Activated CD8-positive, alpha-beta T cell treated with anti-CD3 and anti-CD28 coated beads, Interleukin-2, amount 10 ng/mL, durations not matched to agents 7 days and 5 days (primary cell): Measurements from ENCODE around the gene ANKMY2. TPM values are rescaled to one million over a fixed set of nuclear protein-coding genes. Genes with fewer than 3 reads are reported as not detected.

Experiments used
- ATAC-seq: fragments of 150-1000 bp; cut with Tn5 transposase; one replicate; pipeline ENCODE4 v1.10.0; 2021; ENCODE audit warnings: moderate library complexity
- CTCF ChIA-PET: fragments of 350-600 bp; sonication (Branson Sonifier 250); formaldehyde crosslinking; loops from one replicate; lab custom pipeline; 2021; ENCODE audit warnings: antibody characterized with exemption; lab: Charles Lee
- POLR2A ChIA-PET: fragments of 350-600 bp; sonication (Branson Sonifier 250); formaldehyde crosslinking; loops from one replicate; lab custom pipeline; 2021; ENCODE audit warnings: antibody characterized with exemption; lab: Charles Lee
- DNase-seq: peaks from one replicate; pipeline ENCODE4 v3.0.0-alpha.2; 2020
- H3K27ac Mint-ChIP-seq: one replicate; pipeline ENCODE4 v1.8.0; 2021; ENCODE audit warnings: mild to moderate bottlenecking, mixed read lengths
- H3K27me3 Mint-ChIP-seq: one replicate; pipeline ENCODE4 v1.8.0; 2021; ENCODE audit warnings: low read depth, mixed read lengths
- H3K36me3 Mint-ChIP-seq: one replicate; pipeline ENCODE4 v1.8.0; 2021; ENCODE audit warnings: low read depth, mixed read lengths
- H3K4me1 Mint-ChIP-seq: one replicate; pipeline ENCODE4 v1.8.0; 2021; ENCODE audit warnings: low read depth, mixed read lengths
- H3K4me3 Mint-ChIP-seq: one replicate; pipeline ENCODE4 v1.8.0; 2021; ENCODE audit warnings: mild to moderate bottlenecking, mixed read lengths
- H3K9me3 Mint-ChIP-seq: one replicate; pipeline ENCODE4 v1.8.0; 2022; ENCODE audit warnings: mixed read lengths; ENCODE audit not compliant: insufficient read depth
- total RNA-seq, 2 experiments: library from RNA; stranded (reverse); gene quantifications; one replicate each; pipeline ENCODE4 v1.2.3, GENCODE V29; 2021

Gene ANKMY2
- total RNA-seq, 2 experiments from 2014 or later: 14.3 to 14.5 TPM

DNA sequence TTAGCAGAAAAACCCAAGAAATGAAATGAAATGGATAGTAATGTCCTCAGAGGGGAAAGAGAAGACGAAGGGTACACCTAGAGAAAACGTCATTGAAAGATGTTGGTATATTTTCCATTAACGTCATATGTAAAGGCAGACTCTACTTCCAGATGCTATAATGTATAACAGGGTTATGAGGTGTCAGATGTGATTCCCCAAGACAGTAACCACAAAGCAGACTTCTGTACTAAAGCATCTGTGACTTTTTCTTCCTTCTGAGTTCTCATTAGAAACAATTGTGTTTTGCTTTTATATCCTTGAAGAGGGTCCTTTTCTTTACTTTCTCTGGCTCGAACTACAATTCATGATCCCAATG, 81.6 kb downstream of the ANKMY2 start:
- H3K27me3 Mint-ChIP-seq: peaks cover 3% of the 10 kb centered on the region
- no peaks in the 10 kb centered on the region for H3K36me3 Mint-ChIP-seq
- peaks cover 21% of the 10 kb centered on the region for H3K4me1 Mint-ChIP-seq
- no peak for DNase-seq
- H3K9me3 Mint-ChIP-seq: no peaks in the 10 kb centered on the region
- ChIA-PET CTCF (interaction anchor here (0.7 to 3.5 kb wide), 31 partner anchors 7 to 492 kb away, joined by 3 to 83 read pairs (median 5); partner anchors contain the start of genes ANKMY2, CRPPA and SOSTDC1), POLR2A (interaction anchor here (0.7 to 1.2 kb wide), 3 partner anchors 11 to 144 kb away, joined by 3 to 4 read pairs (median 3); no protein-coding TSS in a partner anchor)
- H3K4me3 Mint-ChIP-seq: no peak overlapping the region
- peak; percentile 36 for ATAC-seq
- H3K27ac Mint-ChIP-seq: peak overlapping the region; percentile 3

DNA sequence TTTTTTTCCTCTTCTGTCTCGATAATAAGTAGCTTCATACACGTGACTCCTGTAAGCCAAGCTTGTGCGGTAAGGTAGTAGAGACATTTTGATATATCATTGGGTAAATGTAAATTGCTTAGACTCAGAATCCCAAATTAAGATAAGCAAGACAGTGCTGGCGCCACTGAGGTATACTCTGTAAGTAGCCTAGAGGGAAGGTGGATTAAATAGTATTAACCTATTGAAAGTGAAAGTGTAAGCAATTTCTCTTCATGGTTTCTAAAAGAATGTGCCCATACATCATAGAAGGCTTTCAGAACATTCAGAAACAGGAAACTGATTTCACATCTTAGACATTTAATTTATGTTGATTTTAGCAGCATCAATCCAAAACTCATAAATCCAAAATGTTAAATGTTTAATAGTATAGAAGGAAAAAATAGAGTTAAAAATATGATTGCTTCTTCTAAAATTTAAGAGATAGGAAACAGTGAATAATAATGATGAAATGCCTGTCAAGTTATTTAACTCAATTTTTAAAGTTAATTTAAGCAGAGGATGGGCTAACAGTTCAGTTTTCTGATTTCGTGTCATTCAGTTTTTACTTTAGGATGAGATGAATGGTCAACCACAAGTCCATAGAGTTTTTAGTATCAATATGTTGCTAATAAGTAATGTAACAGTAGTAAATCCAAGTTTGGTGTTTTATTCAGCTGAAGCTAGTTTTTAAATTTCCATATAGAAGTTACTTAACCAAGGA, 82.1 kb downstream of the ANKMY2 start:
- Mint-ChIP-seq H3K4me3 (peak overlapping the region; percentile 58), H3K27ac (peak overlapping the region; percentile 66), H3K36me3 (no peaks in the 10 kb centered on the region), H3K27me3 (peaks cover under 1% of the 10 kb centered on the region), H3K9me3 (no peaks in the 10 kb centered on the region), H3K4me1 (peaks cover 21% of the 10 kb centered on the region)
- DNase-seq: no peak
- ChIA-PET CTCF (interaction anchor here (0.7 to 2.8 kb wide), 8 partner anchors 10 to 492 kb away, joined by 3 to 32 read pairs (median 8); no protein-coding TSS in a partner anchor), POLR2A (interaction anchor here (0.7 to 1.2 kb wide), 2 partner anchors 11 to 143 kb away, joined by 3 to 4 read pairs; no protein-coding TSS in a partner anchor)
- peak; percentile 90 for ATAC-seq

DNA sequence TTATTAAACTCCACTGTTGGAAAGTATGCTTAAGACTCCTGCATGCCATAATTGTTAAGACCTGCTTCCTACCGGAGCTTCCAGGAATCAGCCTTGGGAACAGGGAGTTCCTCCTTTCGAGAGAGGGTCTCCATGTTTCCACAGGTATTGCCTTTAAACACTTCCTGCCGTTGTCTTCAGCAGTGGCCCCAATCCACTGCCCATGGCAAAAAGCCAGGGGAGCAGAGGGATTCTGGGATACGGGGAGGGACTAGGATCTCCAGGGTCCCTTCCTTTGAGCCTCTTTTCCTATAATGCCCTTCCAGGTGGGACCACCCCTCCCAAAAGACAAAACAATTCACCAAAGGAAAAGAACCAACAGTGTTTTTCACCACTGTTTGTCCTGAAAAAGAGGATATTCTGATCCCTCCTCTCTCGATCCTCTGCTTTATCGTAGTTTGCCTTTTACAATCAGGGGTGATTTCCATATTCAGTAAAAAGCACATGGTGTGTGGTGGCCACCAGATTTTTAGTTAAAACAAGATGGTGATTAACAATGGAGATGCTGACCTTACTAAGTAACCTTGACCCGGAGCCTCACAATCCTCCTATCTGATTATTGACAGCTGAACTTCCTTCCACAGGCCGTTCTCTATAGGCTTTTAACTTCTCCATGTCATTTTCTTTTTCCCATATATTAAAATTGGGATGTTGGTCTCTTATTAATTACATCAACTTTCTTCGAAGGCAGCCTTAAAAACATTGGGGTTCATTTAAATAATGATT, 82.9 kb downstream of the ANKMY2 start:
- DNase-seq (no peak), ATAC-seq (no peak)
- no peaks in the 10 kb centered on the region for H3K9me3 Mint-ChIP-seq
- H3K27ac Mint-ChIP-seq: no peak overlapping the region
- ChIA-PET POLR2A (interaction anchor here (1.2 kb wide), 1 partner anchor 142 kb away, joined by 4 read pairs; no protein-coding TSS in a partner anchor), CTCF (interaction anchor here (1.2 to 2.7 kb wide), 4 partner anchors 35 to 484 kb away, joined by 3 to 32 read pairs (median 11); no protein-coding TSS in a partner anchor)
- peaks cover 21% of the 10 kb centered on the region for H3K4me1 Mint-ChIP-seq
- H3K27me3 Mint-ChIP-seq: no peaks in the 10 kb centered on the region
- no peak overlapping the region for H3K4me3 Mint-ChIP-seq
- no peaks in the 10 kb centered on the region for H3K36me3 Mint-ChIP-seq

DNA sequence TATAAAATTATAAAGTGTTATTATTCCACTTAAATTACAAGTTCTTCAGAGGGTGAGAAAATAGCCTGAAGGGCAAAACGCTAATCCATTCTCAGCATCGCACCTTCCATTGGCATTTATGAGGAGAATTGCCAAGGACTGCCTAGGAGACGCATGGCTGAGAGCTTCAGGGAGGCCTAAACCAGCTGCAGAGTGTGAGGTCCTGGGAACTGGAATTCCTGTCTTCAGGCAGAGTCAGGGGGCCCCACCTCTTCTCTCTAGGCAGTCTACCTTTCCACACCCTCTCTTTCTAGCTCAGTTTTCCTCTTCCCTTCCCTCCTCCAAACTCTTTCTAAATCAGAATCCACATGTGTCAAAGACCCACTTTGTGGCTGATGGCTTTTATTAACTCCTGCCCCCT, 83.6 kb downstream of the ANKMY2 start:
- Mint-ChIP-seq H3K36me3 (no peaks in the 10 kb centered on the region), H3K27ac (no peak overlapping the region), H3K27me3 (no peaks in the 10 kb centered on the region), H3K4me3 (no peak overlapping the region), H3K4me1 (peaks cover 21% of the 10 kb centered on the region), H3K9me3 (no peaks in the 10 kb centered on the region)
- ATAC-seq: no peak
- POLR2A ChIA-PET: no interaction called here
- CTCF ChIA-PET: interaction anchor here (1.9 kb wide), 1 partner anchor 129 kb away, joined by 9 read pairs; no protein-coding TSS in a partner anchor
- DNase-seq: no peak

DNA sequence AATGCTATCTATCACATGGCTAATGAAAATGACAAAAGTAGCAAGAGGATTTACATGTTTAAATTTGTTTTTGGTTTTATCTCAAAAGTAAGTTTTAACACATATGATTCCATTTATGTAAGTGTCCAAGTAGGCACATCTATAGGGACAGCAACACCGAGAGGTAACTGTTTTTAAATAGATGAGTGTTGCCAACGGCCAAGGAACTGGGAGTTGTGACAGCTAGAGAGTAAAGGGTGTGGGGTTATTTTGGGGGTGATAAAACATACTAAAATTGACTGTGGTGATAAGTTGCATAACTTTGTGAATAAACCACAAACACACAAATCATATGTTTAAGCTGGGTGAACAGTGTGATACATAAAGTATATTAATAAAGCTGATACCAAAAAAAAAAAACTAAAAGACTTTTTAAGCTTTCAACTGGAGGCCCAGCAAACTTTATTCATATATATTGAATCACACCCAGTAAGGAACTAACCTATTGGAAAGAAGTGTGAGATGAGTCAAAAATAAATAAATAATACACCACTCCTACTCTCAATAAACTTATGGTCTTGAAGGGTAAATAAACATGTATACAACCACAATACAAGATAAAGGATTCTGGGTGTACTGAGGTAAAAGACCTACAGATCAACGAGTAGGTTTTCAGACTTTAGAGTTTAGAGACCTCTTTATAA, 85.9 kb downstream of the ANKMY2 start:
- H3K4me3 Mint-ChIP-seq: no peak overlapping the region
- ChIA-PET POLR2A (no interaction called here), CTCF (no interaction called here)
- peaks cover 17% of the 10 kb centered on the region for H3K4me1 Mint-ChIP-seq
- no peak for ATAC-seq
- H3K36me3 Mint-ChIP-seq: no peaks in the 10 kb centered on the region
- H3K27ac Mint-ChIP-seq: no peak overlapping the region
- no peaks in the 10 kb centered on the region for H3K9me3 Mint-ChIP-seq
- no peak for DNase-seq
- H3K27me3 Mint-ChIP-seq: no peaks in the 10 kb centered on the region

DNA sequence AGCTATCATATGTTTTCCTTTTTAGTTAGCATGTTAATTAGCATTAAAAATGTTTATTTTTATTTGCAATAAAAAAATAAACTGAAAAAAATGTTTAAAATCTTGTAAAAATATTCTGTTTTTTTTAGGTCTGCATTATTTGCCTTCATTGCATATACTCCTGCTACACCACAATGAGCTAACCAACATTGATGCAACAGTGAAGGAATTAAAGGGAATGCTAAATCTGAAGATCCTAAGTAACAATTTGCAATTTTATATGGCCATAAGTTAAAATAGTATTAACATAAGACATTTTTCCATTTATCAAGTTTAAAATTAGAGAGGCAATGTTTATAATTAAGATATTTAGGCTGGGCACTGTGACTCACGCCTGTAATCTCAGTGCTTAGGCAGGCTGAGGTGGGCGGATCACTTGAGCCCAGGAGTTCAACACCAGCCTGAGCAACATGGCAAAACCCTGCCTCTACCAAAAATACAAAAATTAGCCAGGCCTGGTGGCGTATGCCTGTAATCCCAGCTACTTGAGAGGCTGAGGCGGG, 86.7 kb downstream of the ANKMY2 start:
- DNase-seq: no peak
- H3K27me3 Mint-ChIP-seq: no peaks in the 10 kb centered on the region
- H3K9me3 Mint-ChIP-seq: no peaks in the 10 kb centered on the region
- no peak overlapping the region for H3K27ac Mint-ChIP-seq
- peaks cover 9% of the 10 kb centered on the region for H3K4me1 Mint-ChIP-seq
- no peaks in the 10 kb centered on the region for H3K36me3 Mint-ChIP-seq
- no peak for ATAC-seq
- H3K4me3 Mint-ChIP-seq: no peak overlapping the region
- ChIA-PET POLR2A (no interaction called here), CTCF (no interaction called here)

DNA sequence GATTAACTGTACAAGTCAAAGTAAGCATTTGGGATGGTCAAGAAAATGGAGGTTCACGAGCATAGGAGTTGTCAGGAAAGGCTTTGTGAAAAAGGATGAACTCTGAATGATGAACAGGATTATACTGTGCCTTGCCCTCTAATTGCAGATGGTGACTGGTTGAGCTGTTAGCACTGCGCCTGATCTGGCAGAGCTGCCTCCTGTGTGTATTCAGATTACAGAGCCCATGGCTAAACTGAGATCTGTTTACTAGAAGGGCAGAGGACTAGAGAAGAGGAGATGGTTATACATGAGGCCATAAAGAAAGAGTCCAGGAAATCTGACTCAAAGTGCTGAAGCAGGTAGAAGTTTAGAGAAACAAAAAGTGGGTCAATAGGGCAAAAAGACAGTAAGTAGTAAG, 89.2 kb downstream of the ANKMY2 start:
- POLR2A ChIA-PET: no interaction called here
- ATAC-seq: no peak
- DNase-seq: no peak
- Mint-ChIP-seq H3K4me1 (no peaks in the 10 kb centered on the region), H3K27me3 (peaks cover 3% of the 10 kb centered on the region), H3K36me3 (no peaks in the 10 kb centered on the region), H3K4me3 (no peak overlapping the region), H3K27ac (no peak overlapping the region), H3K9me3 (no peaks in the 10 kb centered on the region)
- CTCF ChIA-PET: interaction anchor here (0.9 kb wide), 1 partner anchor 8 kb away, joined by 3 read pairs; no protein-coding TSS in a partner anchor

DNA sequence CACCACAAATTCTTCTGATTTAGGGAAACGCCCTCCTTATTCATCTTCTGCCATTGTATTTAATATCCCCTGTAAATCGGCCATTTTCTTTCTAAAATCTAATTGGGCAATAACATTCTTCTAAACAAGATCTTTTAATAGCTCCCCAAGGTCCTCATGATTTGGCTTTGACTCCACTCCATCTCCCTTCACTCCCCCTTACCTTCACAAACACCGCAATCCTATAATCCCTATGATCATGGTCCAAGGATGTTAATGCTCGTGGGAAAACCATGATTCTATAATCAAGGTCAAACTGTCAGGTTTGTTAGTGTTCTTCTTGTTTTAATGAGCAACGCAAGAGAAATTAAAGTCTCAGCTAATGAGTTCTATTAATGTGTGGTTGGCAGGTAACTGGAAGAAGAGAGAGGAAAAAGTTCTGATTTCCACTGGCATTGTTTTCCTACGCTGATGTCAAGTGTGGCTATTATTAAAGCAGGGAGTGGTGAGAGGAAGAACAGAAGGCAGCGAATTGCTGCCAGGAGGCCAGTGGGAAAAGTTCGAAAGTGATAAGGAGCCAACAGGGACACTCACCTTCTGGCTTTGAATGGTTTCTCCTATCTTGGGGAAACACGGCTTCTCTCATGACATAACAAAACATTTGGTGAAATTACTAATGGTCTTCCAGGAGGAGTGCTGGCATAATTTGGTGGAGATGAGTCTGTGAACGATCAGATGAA, 90.9 kb downstream of the ANKMY2 start:
- H3K27ac Mint-ChIP-seq: no peak overlapping the region
- no peaks in the 10 kb centered on the region for H3K4me1 Mint-ChIP-seq
- POLR2A ChIA-PET: no interaction called here
- H3K9me3 Mint-ChIP-seq: no peaks in the 10 kb centered on the region
- H3K27me3 Mint-ChIP-seq: peaks cover 3% of the 10 kb centered on the region
- no peak overlapping the region for H3K4me3 Mint-ChIP-seq
- no peak for DNase-seq
- no peak for ATAC-seq
- CTCF ChIA-PET: interaction anchor here (3.9 kb wide), 1 partner anchor 10 kb away, joined by 22 read pairs; no protein-coding TSS in a partner anchor
- H3K36me3 Mint-ChIP-seq: no peaks in the 10 kb centered on the region

DNA sequence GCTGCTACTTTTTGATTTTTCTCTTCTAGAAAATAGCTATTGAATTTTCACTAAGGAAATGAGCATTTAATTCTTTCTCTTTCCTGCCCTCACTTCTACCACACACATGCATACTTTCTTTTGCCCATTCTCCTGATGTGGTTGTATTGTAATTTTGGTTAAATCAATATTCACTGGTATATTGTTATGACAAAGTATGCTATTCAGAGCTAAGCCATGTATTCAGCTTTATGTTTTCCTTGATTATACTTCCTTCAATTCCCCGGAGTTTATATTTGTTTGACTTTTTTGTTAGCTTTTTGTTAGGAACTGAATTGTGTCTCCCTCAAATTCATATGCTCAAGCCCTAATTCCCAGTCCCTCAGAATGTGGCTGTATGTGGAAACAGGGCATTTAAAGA, 94.9 kb downstream of the ANKMY2 start:
- no peak overlapping the region for H3K4me3 Mint-ChIP-seq
- no peaks in the 10 kb centered on the region for H3K36me3 Mint-ChIP-seq
- CTCF ChIA-PET: interaction anchor here (0.7 to 3.5 kb wide), 3 partner anchors 13 to 141 kb away, joined by 3 to 9 read pairs (median 3); no protein-coding TSS in a partner anchor
- H3K27me3 Mint-ChIP-seq: peaks cover 3% of the 10 kb centered on the region
- H3K9me3 Mint-ChIP-seq: no peaks in the 10 kb centered on the region
- no peaks in the 10 kb centered on the region for H3K4me1 Mint-ChIP-seq
- POLR2A ChIA-PET: no interaction called here
- ATAC-seq: no peak
- no peak overlapping the region for H3K27ac Mint-ChIP-seq
- DNase-seq: no peak
